WTC11 (cell line): ENCODE results near the gene NDOR1. TPM values are rescaled to one million over a fixed set of nuclear protein-coding genes. Genes with fewer than 3 reads are reported as not detected.

Source experiments
- ATAC-seq: fragments of 200-7000 bp; cut with Tn5 transposase; 2 replicates; pipeline ENCODE4 v1.10.0; 2021; ENCODE audit warnings: mild to moderate bottlenecking, moderate library complexity
- CTCF ChIA-PET: fragments of 300-600 bp; sonication (Branson Sonifier 250); formaldehyde crosslinking; loops from one replicate; lab custom pipeline; 2021; ENCODE audit warnings: antibody characterized with exemption; lab: Charles Lee
- POLR2A ChIA-PET: fragments of 350-600 bp; sonication (Branson Sonifier 250); formaldehyde crosslinking; loops from one replicate; lab custom pipeline; 2021; ENCODE audit warnings: antibody characterized with exemption; lab: Charles Lee
- DNase-seq: peaks from one replicate; pipeline ENCODE4 v3.0.0; 2021; ENCODE audit warnings: low spot score
- H3K27ac Mint-ChIP-seq: 2 replicates; pipeline ENCODE4 v1.8.0; 2021; ENCODE audit warnings: mixed read lengths
- H3K27me3 Mint-ChIP-seq: 2 replicates; pipeline ENCODE4 v1.8.0; 2021; ENCODE audit warnings: low read depth, mild to moderate bottlenecking, moderate library complexity, mixed read lengths
- H3K36me3 Mint-ChIP-seq: 2 replicates; pipeline ENCODE4 v1.8.0; 2021; ENCODE audit warnings: mixed read lengths
- H3K4me1 Mint-ChIP-seq: 2 replicates; pipeline ENCODE4 v1.8.0; 2022; ENCODE audit warnings: mixed read lengths
- H3K4me3 Mint-ChIP-seq: 2 replicates; pipeline ENCODE4 v1.8.0; 2021; ENCODE audit warnings: mild to moderate bottlenecking, moderate library complexity, mixed read lengths
- H3K9me3 Mint-ChIP-seq: 2 replicates; pipeline ENCODE4 v1.8.0; 2021; ENCODE audit warnings: mixed read lengths
- CREB1 ChIP-seq: sonication (generic); formaldehyde crosslinking; IDR thresholded peaks from 2 replicates; pipeline ENCODE4 v1.8.0; 2023; ENCODE audit warnings: mild to moderate bottlenecking, missing genetic modification reagents
- ELF4 ChIP-seq: sonication (generic); formaldehyde crosslinking; IDR thresholded peaks from 2 replicates; pipeline ENCODE4 v1.8.1; 2022; ENCODE audit warnings: low read depth, mild to moderate bottlenecking, moderate library complexity, missing genetic modification reagents
- EMX1 ChIP-seq: fragments of 250-450 bp; sonication (Bioruptor Pico); IDR thresholded peaks from 2 replicates; pipeline ENCODE4 v1.8.0; 2021; ENCODE audit warnings: mild to moderate bottlenecking
- FOXP1 ChIP-seq: sonication (generic); formaldehyde crosslinking; IDR thresholded peaks from 2 replicates; pipeline ENCODE4 v1.8.0; 2022; ENCODE audit warnings: missing genetic modification reagents, mild to moderate bottlenecking, moderate library complexity, borderline replicate concordance
- HMGXB4 ChIP-seq: sonication (generic); formaldehyde crosslinking; IDR thresholded peaks from 2 replicates; pipeline ENCODE4 v1.8.1; 2023; ENCODE audit warnings: mild to moderate bottlenecking, moderate library complexity, missing genetic modification reagents
- JAZF1 ChIP-seq: fragments of 250-450 bp; sonication (Bioruptor Pico); IDR thresholded peaks from 2 replicates; pipeline ENCODE4 v1.9.0; 2021; ENCODE audit warnings: moderate library complexity, mild to moderate bottlenecking, inconsistent platforms
- MAX ChIP-seq: sonication (generic); formaldehyde crosslinking; IDR thresholded peaks from 2 replicates; pipeline ENCODE4 v1.8.0; 2022; ENCODE audit warnings: mild to moderate bottlenecking, missing genetic modification reagents
- NFATC4 ChIP-seq: fragments of 250-450 bp; sonication (Bioruptor Pico); IDR thresholded peaks from 2 replicates; pipeline ENCODE4 v1.9.0; 2021; ENCODE audit warnings: mild to moderate bottlenecking
- OVOL2 ChIP-seq: fragments of 250-450 bp; sonication (Bioruptor Pico); IDR thresholded peaks from 2 replicates; pipeline ENCODE4 v1.9.0; 2021; ENCODE audit warnings: mild to moderate bottlenecking, borderline replicate concordance
- PRDM15 ChIP-seq: sonication (generic); formaldehyde crosslinking; IDR thresholded peaks from 2 replicates; pipeline ENCODE4 v1.8.0; 2022; ENCODE audit warnings: missing genetic modification reagents
- SP1 ChIP-seq: sonication (generic); formaldehyde crosslinking; conservative IDR thresholded peaks from 2 replicates; pipeline ENCODE4 v1.8.1; 2022; ENCODE audit warnings: missing genetic modification reagents
- ZNF121 ChIP-seq: sonication (generic); formaldehyde crosslinking; IDR thresholded peaks from 2 replicates; pipeline ENCODE4 v1.8.0; 2023; ENCODE audit warnings: missing genetic modification reagents
- ZNF219 ChIP-seq: sonication (generic); formaldehyde crosslinking; IDR thresholded peaks from 2 replicates; pipeline ENCODE4 v1.8.0; 2023; ENCODE audit warnings: missing genetic modification reagents, mild to moderate bottlenecking, borderline replicate concordance
- ZNF317 ChIP-seq: sonication (generic); formaldehyde crosslinking; IDR thresholded peaks from 2 replicates; pipeline ENCODE4 v1.8.1; 2023; ENCODE audit warnings: low read depth, mild to moderate bottlenecking, moderate library complexity, missing genetic modification reagents, borderline replicate concordance
- total RNA-seq: library from RNA; stranded (reverse); gene quantifications from 3 replicates; pipeline ENCODE4 v1.2.3, GENCODE V29; 2021
- TF ChIP-seq, protein P1 (sequence below): sonication (generic); formaldehyde crosslinking; IDR thresholded peaks from 2 replicates; pipeline ENCODE4 v1.8.0; 2022; ENCODE audit warnings: mild to moderate bottlenecking, missing genetic modification reagents
- TF ChIP-seq, protein P2 (sequence below): sonication (generic); formaldehyde crosslinking; IDR thresholded peaks from 2 replicates; pipeline ENCODE4 v1.8.1; 2022; ENCODE audit warnings: mild to moderate bottlenecking, moderate library complexity, missing genetic modification reagents
- TF ChIP-seq, protein P3 (sequence below): sonication (generic); formaldehyde crosslinking; conservative IDR thresholded peaks from 2 replicates; pipeline ENCODE4 v1.8.1; 2023; ENCODE audit warnings: mild to moderate bottlenecking, low read depth, missing genetic modification reagents, moderate library complexity
- TF ChIP-seq, protein P4 (sequence below): sonication (generic); formaldehyde crosslinking; IDR thresholded peaks from 2 replicates; pipeline ENCODE4 v1.8.1; 2023; ENCODE audit warnings: mild to moderate bottlenecking, missing genetic modification reagents, moderate library complexity

NDOR1 gene
- total RNA-seq, 1 experiment from 2014 or later, result 49.0 TPM

GRCh38 chr9:137178939-137179630 is 26.4 kb upstream of the NDOR1 start (continued):
- TF ChIP-seq, protein P1, sequence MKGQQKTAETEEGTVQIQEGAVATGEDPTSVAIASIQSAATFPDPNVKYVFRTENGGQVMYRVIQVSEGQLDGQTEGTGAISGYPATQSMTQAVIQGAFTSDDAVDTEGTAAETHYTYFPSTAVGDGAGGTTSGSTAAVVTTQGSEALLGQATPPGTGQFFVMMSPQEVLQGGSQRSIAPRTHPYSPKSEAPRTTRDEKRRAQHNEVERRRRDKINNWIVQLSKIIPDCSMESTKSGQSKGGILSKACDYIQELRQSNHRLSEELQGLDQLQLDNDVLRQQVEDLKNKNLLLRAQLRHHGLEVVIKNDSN (CRISPR knock-in tag), result no peak
- TF ChIP-seq OVOL2 (CRISPR knock-in tag), result no peak
- TF ChIP-seq EMX1, result no peak

GRCh38 chr9:137179761-137180160 is 25.7 kb upstream of the NDOR1 start:
- no peaks in the 10 kb centered on the region; the same call in 1 of the 2 replicates for H3K27me3 Mint-ChIP-seq
- H3K36me3 Mint-ChIP-seq, result peaks cover 9% of the 10 kb centered on the region
- H3K27ac Mint-ChIP-seq, result no peak overlapping the region
- no peak for TF ChIP-seq JAZF1 (CRISPR knock-in tag)
- TF ChIP-seq, all 79 proteins: peak for 0
- ChIA-PET POLR2A (no interaction called here), CTCF (interaction anchor here (1.4 kb wide), 1 partner anchor 116 kb away, joined by 3 read pairs; no protein-coding TSS in a partner anchor)
- H3K9me3 Mint-ChIP-seq, result no peaks in the 10 kb centered on the region
- no peaks in the 10 kb centered on the region for H3K4me1 Mint-ChIP-seq
- DNase-seq (no peak), ATAC-seq (no peak)
- H3K4me3 Mint-ChIP-seq, result no peak overlapping the region

GRCh38 chr9:137180491-137180890 is 25.0 kb upstream of the NDOR1 start:
- no peak overlapping the region for H3K4me3 Mint-ChIP-seq
- POLR2A ChIA-PET, result no interaction called here
- no peaks in the 10 kb centered on the region for H3K9me3 Mint-ChIP-seq
- H3K27ac Mint-ChIP-seq, result no peak overlapping the region
- CTCF ChIA-PET, result interaction anchor here (0.8 to 1.2 kb wide), 2 partner anchors 56 to 151 kb away, joined by 3 to 7 read pairs; no protein-coding TSS in a partner anchor
- DNase-seq (no peak), ATAC-seq (no peak)
- no peaks in the 10 kb centered on the region for H3K4me1 Mint-ChIP-seq
- H3K27me3 Mint-ChIP-seq, result no peaks in the 10 kb centered on the region; the same call in 1 of the 2 replicates
- peaks cover 9% of the 10 kb centered on the region for H3K36me3 Mint-ChIP-seq
- TF ChIP-seq MAX (CRISPR knock-in tag) (no peak), ELF4 (CRISPR knock-in tag) (no peak), CREB1 (CRISPR knock-in tag) (no peak), NFATC4 (CRISPR knock-in tag) (no peak), FOXP1 (CRISPR knock-in tag) (no peak), SP1 (CRISPR knock-in tag) (no peak), ZNF317 (no peak), PRDM15 (CRISPR knock-in tag) (no peak), ZNF121 (CRISPR knock-in tag) (no peak), ZNF219 (CRISPR knock-in tag) (no peak), HMGXB4 (no peak)
- TF ChIP-seq, protein P2, sequence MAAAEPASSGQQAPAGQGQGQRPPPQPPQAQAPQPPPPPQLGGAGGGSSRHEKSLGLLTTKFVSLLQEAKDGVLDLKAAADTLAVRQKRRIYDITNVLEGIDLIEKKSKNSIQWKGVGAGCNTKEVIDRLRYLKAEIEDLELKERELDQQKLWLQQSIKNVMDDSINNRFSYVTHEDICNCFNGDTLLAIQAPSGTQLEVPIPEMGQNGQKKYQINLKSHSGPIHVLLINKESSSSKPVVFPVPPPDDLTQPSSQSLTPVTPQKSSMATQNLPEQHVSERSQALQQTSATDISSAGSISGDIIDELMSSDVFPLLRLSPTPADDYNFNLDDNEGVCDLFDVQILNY, result no peak
- TF ChIP-seq, protein P3, sequence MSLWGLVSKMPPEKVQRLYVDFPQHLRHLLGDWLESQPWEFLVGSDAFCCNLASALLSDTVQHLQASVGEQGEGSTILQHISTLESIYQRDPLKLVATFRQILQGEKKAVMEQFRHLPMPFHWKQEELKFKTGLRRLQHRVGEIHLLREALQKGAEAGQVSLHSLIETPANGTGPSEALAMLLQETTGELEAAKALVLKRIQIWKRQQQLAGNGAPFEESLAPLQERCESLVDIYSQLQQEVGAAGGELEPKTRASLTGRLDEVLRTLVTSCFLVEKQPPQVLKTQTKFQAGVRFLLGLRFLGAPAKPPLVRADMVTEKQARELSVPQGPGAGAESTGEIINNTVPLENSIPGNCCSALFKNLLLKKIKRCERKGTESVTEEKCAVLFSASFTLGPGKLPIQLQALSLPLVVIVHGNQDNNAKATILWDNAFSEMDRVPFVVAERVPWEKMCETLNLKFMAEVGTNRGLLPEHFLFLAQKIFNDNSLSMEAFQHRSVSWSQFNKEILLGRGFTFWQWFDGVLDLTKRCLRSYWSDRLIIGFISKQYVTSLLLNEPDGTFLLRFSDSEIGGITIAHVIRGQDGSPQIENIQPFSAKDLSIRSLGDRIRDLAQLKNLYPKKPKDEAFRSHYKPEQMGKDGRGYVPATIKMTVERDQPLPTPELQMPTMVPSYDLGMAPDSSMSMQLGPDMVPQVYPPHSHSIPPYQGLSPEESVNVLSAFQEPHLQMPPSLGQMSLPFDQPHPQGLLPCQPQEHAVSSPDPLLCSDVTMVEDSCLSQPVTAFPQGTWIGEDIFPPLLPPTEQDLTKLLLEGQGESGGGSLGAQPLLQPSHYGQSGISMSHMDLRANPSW (CRISPR knock-in tag), result no peak
- TF ChIP-seq, protein P4, sequence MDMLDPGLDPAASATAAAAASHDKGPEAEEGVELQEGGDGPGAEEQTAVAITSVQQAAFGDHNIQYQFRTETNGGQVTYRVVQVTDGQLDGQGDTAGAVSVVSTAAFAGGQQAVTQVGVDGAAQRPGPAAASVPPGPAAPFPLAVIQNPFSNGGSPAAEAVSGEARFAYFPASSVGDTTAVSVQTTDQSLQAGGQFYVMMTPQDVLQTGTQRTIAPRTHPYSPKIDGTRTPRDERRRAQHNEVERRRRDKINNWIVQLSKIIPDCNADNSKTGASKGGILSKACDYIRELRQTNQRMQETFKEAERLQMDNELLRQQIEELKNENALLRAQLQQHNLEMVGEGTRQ, result no peak
